MM.1S (cell line): Measurements from ENCODE around the gene MYO10.
"Not testable (repeated sequence)": the region's sequence is repeated elsewhere in the genome, so short reads cannot be mapped to it uniquely, and the experiment has no call there.

Source experiments
- DNase-seq: peaks from one replicate; pipeline ENCODE4 v3.0.0-alpha.2; 2015
- H2AFZ ChIP-seq: fragments of 300-600 bp; sonication (generic); 2 replicates; pipeline ENCODE4 v1.6.0; 2016; ENCODE audit warnings: antibody characterized with exemption, low read length
- H3F3A ChIP-seq: fragments of 300-600 bp; sonication (generic); 2 replicates; pipeline ENCODE4 v1.6.1; 2016; ENCODE audit warnings: mild to moderate bottlenecking, antibody characterized with exemption, low read length, moderate library complexity, mixed read lengths; ENCODE audit not compliant: insufficient read depth
- H3K27ac ChIP-seq: fragments of 300-600 bp; sonication (generic); 2 replicates; pipeline ENCODE4 v1.5.1; 2016; ENCODE audit warnings: mild to moderate bottlenecking, low read length
- H3K27me3 ChIP-seq: fragments of 300-600 bp; sonication (generic); replicated peaks from 2 replicates; pipeline ENCODE4 v1.6.0; 2016; ENCODE audit warnings: low read length; ENCODE audit not compliant: insufficient read depth
- H3K36me3 ChIP-seq: fragments of 300-600 bp; sonication (generic); replicated peaks from 2 replicates; pipeline ENCODE4 v1.6.1; 2016; ENCODE audit warnings: mild to moderate bottlenecking, low read length, mixed read lengths; ENCODE audit not compliant: insufficient read depth
- H3K4me1 ChIP-seq: fragments of 300-600 bp; sonication (generic); 2 replicates; pipeline ENCODE4 v1.6.1; 2016; ENCODE audit warnings: low read length, mixed read lengths
- H3K4me2 ChIP-seq: fragments of 300-600 bp; sonication (generic); 2 replicates; pipeline ENCODE4 v1.6.0; 2016; ENCODE audit warnings: low read depth, low read length
- H3K4me3 ChIP-seq: fragments of 300-600 bp; sonication (generic); 2 replicates; pipeline ENCODE4 v1.5.1; 2016; ENCODE audit warnings: low read length, mixed read lengths
- H3K79me2 ChIP-seq: fragments of 300-600 bp; sonication (generic); 2 replicates; pipeline ENCODE4 v1.6.1; 2016; ENCODE audit warnings: mixed run types, low read length, mixed read lengths
- H3K9ac ChIP-seq: fragments of 300-600 bp; sonication (generic); 2 replicates; pipeline ENCODE4 v1.6.1; 2016; ENCODE audit warnings: low read length, mixed read lengths
- H3K9me2 ChIP-seq: fragments of 300-600 bp; sonication (generic); replicated peaks from 2 replicates; pipeline ENCODE4 v1.6.1; 2016; ENCODE audit warnings: mild to moderate bottlenecking, low read length, mixed read lengths; ENCODE audit not compliant: insufficient read depth
- H3K9me3 ChIP-seq: fragments of 300-600 bp; sonication (generic); replicated peaks from 2 replicates; pipeline ENCODE4 v1.6.1; 2016; ENCODE audit warnings: mild to moderate bottlenecking, low read length, mixed read lengths; ENCODE audit not compliant: insufficient read depth
- H4K20me1 ChIP-seq: fragments of 300-600 bp; sonication (generic); 2 replicates; pipeline ENCODE4 v1.6.1; 2016; ENCODE audit warnings: mild to moderate bottlenecking, low read length, moderate library complexity, mixed read lengths; ENCODE audit not compliant: insufficient read depth
- EZH2 ChIP-seq: fragments of 300-600 bp; sonication (generic); optimal IDR thresholded peaks from 2 replicates; pipeline ENCODE3; 2017; ENCODE audit warnings: low read depth, mild to moderate bottlenecking, antibody characterized with exemption, low read length, mixed read lengths
- EZH2phosphoT487 ChIP-seq: fragments of 300-600 bp; sonication (generic); IDR thresholded peaks from 2 replicates; pipeline ENCODE4 v1.6.1; 2018; ENCODE audit warnings: antibody characterized with exemption, low read length
- TF ChIP-seq, protein P1 (sequence below): fragments of 300-600 bp; sonication (generic); IDR thresholded peaks from 2 replicates; pipeline ENCODE4 v1.5.1; 2016; ENCODE audit warnings: antibody characterized with exemption, low read length, mixed read lengths

MYO10 gene

DNA sequence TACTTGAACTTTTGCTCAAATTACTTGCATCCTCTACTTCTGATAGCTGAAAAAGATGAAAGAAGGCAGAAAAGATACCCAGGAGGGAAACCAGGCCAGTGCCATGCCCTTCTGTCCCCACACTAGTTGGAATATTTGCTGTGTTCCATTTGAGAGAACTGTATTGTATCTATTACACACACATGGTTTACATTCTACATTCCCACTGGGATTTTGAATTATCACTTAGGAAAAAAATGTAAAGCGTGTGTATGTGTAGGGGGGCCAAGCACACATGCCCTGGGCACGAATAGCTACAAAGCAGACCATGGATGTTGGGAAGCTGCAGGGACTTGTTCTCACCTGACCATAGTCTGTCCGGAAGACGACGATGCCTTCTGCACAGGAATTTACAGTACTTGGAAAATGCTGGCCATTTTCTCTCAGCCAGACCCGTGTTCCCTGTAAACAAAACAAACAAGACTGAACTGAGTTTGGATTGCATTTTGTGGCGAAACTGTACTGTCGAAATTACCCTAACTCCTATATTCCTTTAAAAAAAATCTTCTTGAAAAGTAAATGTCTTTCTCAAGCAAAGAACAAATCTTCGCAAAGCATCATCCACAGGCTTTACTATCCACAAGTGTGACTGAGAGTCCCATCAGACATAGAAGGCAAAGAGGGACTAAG lies 58.7 kb downstream of the MYO10 start:
- Histone ChIP-seq H3K79me2 (no peaks in the 10 kb centered on the region), H3K4me3 (no peak overlapping the region), H3K4me1 (no peaks in the 10 kb centered on the region), H3K9me3 (no peaks in the 10 kb centered on the region), H3K27me3 (no peaks in the 10 kb centered on the region), H3K36me3 (no peaks in the 10 kb centered on the region), H3K9ac (no peak overlapping the region), H3K4me2 (no peak overlapping the region), H2AFZ (no peak overlapping the region), H3K27ac (no peak overlapping the region), H4K20me1 (no peaks in the 10 kb centered on the region), H3F3A (no peaks in the 10 kb centered on the region), H3K9me2 (no peaks in the 10 kb centered on the region)
- no peak for DNase-seq
- TF ChIP-seq EZH2phosphoT487 (no peak), EZH2 (no peak)
- TF ChIP-seq, protein P1, sequence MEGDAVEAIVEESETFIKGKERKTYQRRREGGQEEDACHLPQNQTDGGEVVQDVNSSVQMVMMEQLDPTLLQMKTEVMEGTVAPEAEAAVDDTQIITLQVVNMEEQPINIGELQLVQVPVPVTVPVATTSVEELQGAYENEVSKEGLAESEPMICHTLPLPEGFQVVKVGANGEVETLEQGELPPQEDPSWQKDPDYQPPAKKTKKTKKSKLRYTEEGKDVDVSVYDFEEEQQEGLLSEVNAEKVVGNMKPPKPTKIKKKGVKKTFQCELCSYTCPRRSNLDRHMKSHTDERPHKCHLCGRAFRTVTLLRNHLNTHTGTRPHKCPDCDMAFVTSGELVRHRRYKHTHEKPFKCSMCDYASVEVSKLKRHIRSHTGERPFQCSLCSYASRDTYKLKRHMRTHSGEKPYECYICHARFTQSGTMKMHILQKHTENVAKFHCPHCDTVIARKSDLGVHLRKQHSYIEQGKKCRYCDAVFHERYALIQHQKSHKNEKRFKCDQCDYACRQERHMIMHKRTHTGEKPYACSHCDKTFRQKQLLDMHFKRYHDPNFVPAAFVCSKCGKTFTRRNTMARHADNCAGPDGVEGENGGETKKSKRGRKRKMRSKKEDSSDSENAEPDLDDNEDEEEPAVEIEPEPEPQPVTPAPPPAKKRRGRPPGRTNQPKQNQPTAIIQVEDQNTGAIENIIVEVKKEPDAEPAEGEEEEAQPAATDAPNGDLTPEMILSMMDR, result no peak

DNA sequence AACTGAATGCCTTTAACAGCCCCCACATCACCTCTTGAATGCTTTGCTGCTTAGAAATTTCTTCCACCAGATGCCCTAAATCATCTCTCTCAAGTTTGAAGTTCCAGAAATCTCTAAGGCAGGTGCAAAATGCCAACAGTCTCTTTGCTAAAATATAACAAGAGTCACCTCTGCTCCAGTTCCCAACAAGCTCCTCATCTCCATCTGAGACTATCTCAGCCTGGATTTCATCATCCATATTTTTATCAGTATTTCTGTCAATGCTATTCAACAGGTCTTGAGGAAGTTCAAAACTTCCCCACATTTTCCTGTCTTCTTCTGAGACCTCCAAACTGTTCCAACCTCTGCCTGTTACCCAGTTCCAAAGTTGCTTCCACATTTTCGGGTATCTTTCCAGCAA lies 61.7 kb downstream of the MYO10 start:
- H3K79me2 ChIP-seq, H3K4me1 ChIP-seq, H3K4me3 ChIP-seq, H2AFZ ChIP-seq, H3K27me3 ChIP-seq, H3K4me2 ChIP-seq, H3F3A ChIP-seq, DNase-seq, H3K9me2 ChIP-seq, H3K9me3 ChIP-seq, H3K36me3 ChIP-seq, H4K20me1 ChIP-seq, H3K27ac ChIP-seq, H3K9ac ChIP-seq: not testable (repeated sequence)

DNA sequence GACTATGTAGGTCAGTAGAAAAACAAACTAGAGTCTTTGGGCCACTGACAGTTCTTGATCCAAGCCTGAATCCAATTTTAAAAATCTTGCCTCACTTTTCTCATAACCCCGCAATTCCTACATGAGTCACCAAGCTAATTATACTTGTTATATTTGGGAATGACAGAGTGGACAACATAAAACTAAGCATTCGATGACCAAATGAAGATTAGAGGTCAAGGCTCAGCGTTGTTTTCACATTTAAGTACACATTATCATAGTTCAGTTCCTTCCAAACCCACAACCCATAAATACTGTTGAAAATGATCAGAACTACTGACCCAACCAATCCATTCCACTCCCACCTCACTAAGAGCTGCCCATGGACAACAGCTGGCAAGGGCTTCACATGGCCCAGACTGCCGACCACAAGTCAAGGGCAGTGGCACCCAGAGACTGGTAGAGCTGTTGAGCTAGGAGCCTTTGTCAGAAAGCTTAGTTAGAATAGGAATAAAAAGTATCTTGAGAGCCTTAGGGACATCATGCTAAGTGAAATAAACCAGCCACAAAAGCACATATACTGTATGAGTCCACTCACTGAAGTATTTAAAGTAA lies 64.2 kb downstream of the MYO10 start:
- no peak for TF ChIP-seq EZH2phosphoT487
- TF ChIP-seq, protein P1, result no peak
- TF ChIP-seq EZH2, result no peak
- Histone ChIP-seq H2AFZ (no peak overlapping the region), H3K9me3 (no peaks in the 10 kb centered on the region), H3K36me3 (no peaks in the 10 kb centered on the region), H4K20me1 (no peaks in the 10 kb centered on the region), H3K4me1 (no peaks in the 10 kb centered on the region), H3F3A (no peaks in the 10 kb centered on the region), H3K9ac (no peak overlapping the region), H3K79me2 (no peaks in the 10 kb centered on the region), H3K4me2 (no peak overlapping the region), H3K4me3 (no peak overlapping the region), H3K27me3 (no peaks in the 10 kb centered on the region), H3K9me2 (no peaks in the 10 kb centered on the region), H3K27ac (no peak overlapping the region)
- no peak for DNase-seq

DNA sequence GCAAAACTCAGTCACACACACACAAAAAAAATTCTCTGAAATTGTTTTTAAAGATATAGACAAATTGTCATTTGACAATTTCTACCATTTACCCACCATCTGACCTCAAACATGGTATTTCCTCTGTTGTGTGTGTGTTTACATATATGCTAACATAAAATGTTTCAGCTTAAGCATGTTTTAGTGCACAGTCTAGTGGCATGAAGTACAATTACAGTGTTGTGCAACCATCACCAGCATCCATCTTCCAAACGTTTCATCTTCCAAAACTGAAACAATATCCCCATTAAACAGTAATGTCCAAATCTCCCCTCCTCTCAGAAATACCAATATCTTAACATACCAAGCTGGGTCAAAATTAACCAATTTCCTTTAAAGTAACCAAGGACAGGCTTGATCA lies 65.2 kb downstream of the MYO10 start:
- Histone ChIP-seq H3K4me1 (no peaks in the 10 kb centered on the region), H3K36me3 (no peaks in the 10 kb centered on the region), H3K4me2 (no peak overlapping the region), H3K9me2 (no peaks in the 10 kb centered on the region), H3K79me2 (no peaks in the 10 kb centered on the region), H4K20me1 (no peaks in the 10 kb centered on the region), H3K9me3 (no peaks in the 10 kb centered on the region), H3K9ac (no peak overlapping the region), H3F3A (no peaks in the 10 kb centered on the region), H2AFZ (no peak overlapping the region), H3K4me3 (no peak overlapping the region), H3K27ac (no peak overlapping the region), H3K27me3 (no peaks in the 10 kb centered on the region)
- TF ChIP-seq EZH2phosphoT487 (no peak), EZH2 (no peak)
- TF ChIP-seq, protein P1, result no peak
- DNase-seq, result no peak
